ENCODE data around the gene MYL4. TPM values are rescaled to one million over a fixed set of nuclear protein-coding genes. Genes with fewer than 3 reads are reported as not detected.

MYL4 gene
- total RNA-seq, 2 donors from 2014 or later = 0.30 to 0.53 TPM

Other genes with a start within 250 kb of the MYL4 start
- gene RPRML, start 230.1 kb upstream of the MYL4 start, total RNA-seq = not detected
- gene CDC27, start 20.1 kb upstream of the MYL4 start, total RNA-seq = 100 to 1,000 TPM; 122 to 146 TPM
- gene ITGB3, start 44.5 kb downstream of the MYL4 start, total RNA-seq = under 1 TPM in 1 of 2 donors, not detected in 1; 0.11 TPM
- gene EFCAB13, start 114.6 kb downstream of the MYL4 start, total RNA-seq = 1 to 10 TPM; 3.0 to 3.4 TPM